ENCODE data around the gene EEF1AKMT2. TPM values are rescaled to one million over a fixed set of nuclear protein-coding genes. Genes with fewer than 3 reads are reported as not detected.
A peak's percentile ranks its signal among the peaks of the same experiment; 100 is the strongest.

EEF1AKMT2 gene
- total RNA-seq, 1 donor = 20.3 TPM

DNA sequence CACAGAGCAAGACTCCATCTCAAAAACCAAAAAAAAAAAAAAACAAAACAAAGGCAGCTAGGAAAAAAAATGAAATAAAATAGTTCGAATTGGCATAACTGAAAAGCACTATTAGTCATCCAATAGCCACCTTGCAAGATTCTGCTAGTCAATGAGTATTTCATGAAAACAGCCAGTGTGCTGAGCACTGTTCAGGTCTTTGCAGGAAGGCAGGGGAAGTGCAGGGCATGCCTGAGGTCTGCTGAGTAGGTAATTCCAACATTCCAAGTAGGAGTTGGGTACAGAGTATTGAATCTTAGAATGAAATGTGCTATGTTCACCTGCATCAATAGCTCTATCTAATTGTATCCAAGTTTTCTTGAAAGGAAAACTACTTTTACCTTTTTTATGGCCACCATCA is 32.8 kb upstream of the EEF1AKMT2 start:
- no peaks in the 10 kb centered on the region for H3K27me3 ChIP-seq (ENCODE audit: insufficient read depth, low read length)
- TF ChIP-seq, protein P1, sequence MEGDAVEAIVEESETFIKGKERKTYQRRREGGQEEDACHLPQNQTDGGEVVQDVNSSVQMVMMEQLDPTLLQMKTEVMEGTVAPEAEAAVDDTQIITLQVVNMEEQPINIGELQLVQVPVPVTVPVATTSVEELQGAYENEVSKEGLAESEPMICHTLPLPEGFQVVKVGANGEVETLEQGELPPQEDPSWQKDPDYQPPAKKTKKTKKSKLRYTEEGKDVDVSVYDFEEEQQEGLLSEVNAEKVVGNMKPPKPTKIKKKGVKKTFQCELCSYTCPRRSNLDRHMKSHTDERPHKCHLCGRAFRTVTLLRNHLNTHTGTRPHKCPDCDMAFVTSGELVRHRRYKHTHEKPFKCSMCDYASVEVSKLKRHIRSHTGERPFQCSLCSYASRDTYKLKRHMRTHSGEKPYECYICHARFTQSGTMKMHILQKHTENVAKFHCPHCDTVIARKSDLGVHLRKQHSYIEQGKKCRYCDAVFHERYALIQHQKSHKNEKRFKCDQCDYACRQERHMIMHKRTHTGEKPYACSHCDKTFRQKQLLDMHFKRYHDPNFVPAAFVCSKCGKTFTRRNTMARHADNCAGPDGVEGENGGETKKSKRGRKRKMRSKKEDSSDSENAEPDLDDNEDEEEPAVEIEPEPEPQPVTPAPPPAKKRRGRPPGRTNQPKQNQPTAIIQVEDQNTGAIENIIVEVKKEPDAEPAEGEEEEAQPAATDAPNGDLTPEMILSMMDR (IDR thresholded peaks at IDR 0.05; ENCODE audit: extremely low read depth, low read depth, low read length) = no peak
- no peaks in the 10 kb centered on the region for H4K20me1 ChIP-seq (ENCODE audit: insufficient read depth, low read length)
- peaks cover 52% of the 10 kb centered on the region for H3K36me3 ChIP-seq (ENCODE audit: insufficient read depth, low read length)
- H3K27ac ChIP-seq (ENCODE audit: low read depth, low read length) = no peak overlapping the region
- H3K4me3 ChIP-seq (ENCODE audit: insufficient read depth, low read length) = no peak overlapping the region
- H3K4me2 ChIP-seq (ENCODE audit: insufficient read depth, low read length) = no peak overlapping the region
- no peak for DNase-seq (ENCODE audit: insufficient read length, low spot score, missing footprints)
- H3K9me3 ChIP-seq (ENCODE audit: low read depth, low read length) = no peaks in the 10 kb centered on the region
- H3K79me2 ChIP-seq (ENCODE audit: insufficient read depth, low read length) = no peaks in the 10 kb centered on the region
- no peak overlapping the region for H2AFZ ChIP-seq (ENCODE audit: low read length)
- H3K4me1 ChIP-seq (ENCODE audit: insufficient read depth, low read length) = no peaks in the 10 kb centered on the region

DNA sequence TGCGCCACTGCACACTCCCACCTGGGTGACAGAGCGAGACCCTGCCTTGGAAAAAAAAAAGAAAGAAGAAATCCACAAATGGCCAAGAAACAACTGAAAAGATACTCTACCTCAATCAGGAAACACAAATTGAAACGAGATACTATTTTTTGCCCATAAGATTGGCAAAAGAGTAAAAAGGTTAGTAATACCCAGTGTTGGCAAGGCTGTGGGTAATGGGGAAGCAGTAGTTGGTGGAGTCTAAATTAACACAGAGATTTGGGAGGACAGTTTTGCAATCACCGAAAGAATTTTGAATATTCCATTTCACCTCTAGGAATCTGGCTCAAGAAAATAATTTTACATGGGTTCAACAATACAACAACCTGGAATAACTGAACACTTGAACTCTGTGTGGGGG is 29.8 kb upstream of the EEF1AKMT2 start:
- H4K20me1 ChIP-seq (ENCODE audit: insufficient read depth, low read length) = no peaks in the 10 kb centered on the region

DNA sequence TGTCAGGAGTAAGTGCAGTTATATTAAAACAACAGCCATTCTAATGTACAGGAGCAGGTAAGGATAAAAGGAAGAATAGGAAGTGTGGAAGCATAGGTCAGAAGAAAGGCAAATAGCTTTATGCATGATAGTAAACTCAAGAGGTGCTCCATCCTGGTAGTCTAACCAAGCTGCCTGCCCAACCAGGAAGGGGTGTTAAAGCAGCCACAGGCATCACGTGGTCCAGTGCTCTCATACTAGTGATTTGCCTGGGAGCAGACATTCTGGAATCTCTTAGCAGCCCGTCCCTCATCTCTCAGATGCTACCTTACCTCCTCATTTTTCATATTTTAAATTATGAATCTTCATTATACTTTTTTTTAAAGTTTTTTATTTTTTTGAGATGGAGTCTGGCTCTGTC is 28.4 kb upstream of the EEF1AKMT2 start:
- H3K27me3 ChIP-seq (ENCODE audit: insufficient read depth, low read length) = no peaks in the 10 kb centered on the region
- no peak for DNase-seq (ENCODE audit: insufficient read length, low spot score, missing footprints)
- H3K4me3 ChIP-seq (ENCODE audit: insufficient read depth, low read length) = no peak overlapping the region
- H3K36me3 ChIP-seq (ENCODE audit: insufficient read depth, low read length) = peaks cover 35% of the 10 kb centered on the region
- H3K4me1 ChIP-seq (ENCODE audit: insufficient read depth, low read length) = no peaks in the 10 kb centered on the region
- no peaks in the 10 kb centered on the region for H3K79me2 ChIP-seq (ENCODE audit: insufficient read depth, low read length)
- no peak overlapping the region for H3K27ac ChIP-seq (ENCODE audit: low read depth, low read length)
- TF ChIP-seq, protein P1 (IDR thresholded peaks at IDR 0.05; ENCODE audit: extremely low read depth, low read depth, low read length) = no peak
- H4K20me1 ChIP-seq (ENCODE audit: insufficient read depth, low read length) = no peaks in the 10 kb centered on the region
- no peak overlapping the region for H3K4me2 ChIP-seq (ENCODE audit: insufficient read depth, low read length)
- no peaks in the 10 kb centered on the region for H3K9me3 ChIP-seq (ENCODE audit: low read depth, low read length)
- no peak overlapping the region for H2AFZ ChIP-seq (ENCODE audit: low read length)

More for the DNA sequence above, 29.8 kb upstream of the EEF1AKMT2 start:
- Histone ChIP-seq H3K27ac (ENCODE audit: low read depth, low read length) (no peak overlapping the region), H3K4me1 (ENCODE audit: insufficient read depth, low read length) (no peaks in the 10 kb centered on the region), H3K4me2 (ENCODE audit: insufficient read depth, low read length) (no peak overlapping the region), H3K9me3 (ENCODE audit: low read depth, low read length) (no peaks in the 10 kb centered on the region), H3K4me3 (ENCODE audit: insufficient read depth, low read length) (no peak overlapping the region), H3K27me3 (ENCODE audit: insufficient read depth, low read length) (no peaks in the 10 kb centered on the region), H3K36me3 (ENCODE audit: insufficient read depth, low read length) (peaks cover 37% of the 10 kb centered on the region), H3K79me2 (ENCODE audit: insufficient read depth, low read length) (no peaks in the 10 kb centered on the region), H2AFZ (ENCODE audit: low read length) (no peak overlapping the region)
- no peak for DNase-seq (ENCODE audit: insufficient read length, low spot score, missing footprints)
- TF ChIP-seq, protein P1 (IDR thresholded peaks at IDR 0.05; ENCODE audit: extremely low read depth, low read depth, low read length) = no peak

DNA sequence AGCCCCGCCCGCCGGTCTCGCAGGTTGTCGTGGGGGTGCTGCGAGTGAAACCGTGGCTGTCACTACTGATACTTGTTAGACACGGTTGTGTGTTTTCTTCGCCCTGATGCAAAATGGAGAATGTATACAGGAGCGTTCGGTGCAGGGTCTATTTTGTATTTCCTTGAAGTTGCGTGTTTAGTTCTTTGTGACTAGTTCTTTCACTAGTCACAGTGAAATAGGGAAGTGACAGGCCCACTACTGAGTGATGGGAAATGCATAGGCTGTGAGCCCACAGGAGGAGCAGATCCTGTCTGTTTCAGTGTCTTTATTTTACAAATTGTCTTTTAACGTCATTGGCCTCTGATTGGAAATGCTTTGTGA is 10.6 kb upstream of the EEF1AKMT2 start:
- Histone ChIP-seq H3K79me2 (ENCODE audit: insufficient read depth, low read length) (peaks cover 42% of the 10 kb centered on the region), H3K4me1 (ENCODE audit: insufficient read depth, low read length) (peaks cover 10% of the 10 kb centered on the region), H3K36me3 (ENCODE audit: insufficient read depth, low read length) (no peaks in the 10 kb centered on the region), H3K9me3 (ENCODE audit: low read depth, low read length) (no peaks in the 10 kb centered on the region), H3K27me3 (ENCODE audit: insufficient read depth, low read length) (no peaks in the 10 kb centered on the region), H3K4me3 (ENCODE audit: insufficient read depth, low read length) (peak overlapping the region; percentile 97), H2AFZ (ENCODE audit: low read length) (peak overlapping the region; percentile 98), H3K4me2 (ENCODE audit: insufficient read depth, low read length) (peak overlapping the region; percentile 95), H4K20me1 (ENCODE audit: insufficient read depth, low read length) (peaks cover 7% of the 10 kb centered on the region), H3K27ac (ENCODE audit: low read depth, low read length) (peak overlapping the region; percentile 75)
- TF ChIP-seq, protein P1 (IDR thresholded peaks at IDR 0.05; ENCODE audit: extremely low read depth, low read depth, low read length) = no peak
- no peak for DNase-seq (ENCODE audit: insufficient read length, low spot score, missing footprints)

Measured in osteoblast (primary cell).